HEK293 (cell line): ENCODE measurements around the gene CRABP2.

Experiments
- CTCF ChIA-PET: fragments of 350-600 bp; formaldehyde crosslinking; extraction: SDS; loops from one replicate; lab custom pipeline; 2021; ENCODE audit warnings: antibody characterized with exemption; lab: Yijun Ruan, JAX
- POLR2A ChIA-PET: fragments of 300-600 bp; formaldehyde crosslinking; extraction: SDS; loops from one replicate; lab custom pipeline; 2020; ENCODE audit warnings: antibody characterized with exemption, inconsistent platforms; lab: Yijun Ruan, JAX
- H3K27ac ChIP-seq: fragments of 200-500 bp; sonication (Bioruptor generic); 2 replicates; pipeline ENCODE4 v1.5.1; 2014; ENCODE audit warnings: low read depth, low read length, control low read depth, inconsistent platforms; ENCODE audit errors: extremely low read depth
- H3K36me3 ChIP-seq, 2 experiments: fragments of 200-500 bp in 1 of 2; sonication (Bioruptor generic) in 1 of 2; 1 replicate in 1 of 2; 2 replicates in 1 of 2; pipeline ENCODE4 v1.5.1; 2014 to 2017; ENCODE audit warnings: inconsistent platforms in 2 of 2, low read length in 2 of 2; ENCODE audit not compliant: control insufficient read depth in 2 of 2, insufficient read depth in 1 of 2
- H3K4me1 ChIP-seq: fragments of 200-500 bp; sonication (Bioruptor generic); 2 replicates; pipeline ENCODE4 v1.5.1; 2014; ENCODE audit warnings: mild to moderate bottlenecking, low read length, inconsistent platforms; ENCODE audit not compliant: control insufficient read depth, insufficient read depth
- H3K4me3 ChIP-seq: 2 replicates; pipeline ENCODE4 v1.5.1; 2011; ENCODE audit warnings: low read depth, mild to moderate bottlenecking, control low read depth, low read length, moderate library complexity
- H3K9me3 ChIP-seq: fragments of 200-500 bp; sonication (Bioruptor generic); 2 replicates; pipeline ENCODE4 v1.5.1; 2014; ENCODE audit warnings: low read depth, low read length, inconsistent platforms; ENCODE audit not compliant: control insufficient read depth, insufficient read depth
- BCL11A ChIP-seq: fragments of 450-650 bp; formaldehyde crosslinking; IDR thresholded peaks from 2 replicates; pipeline ENCODE4 v1.5.1; 2016; ENCODE audit warnings: low read depth, missing biosample characterization, missing genetic modification characterization
- GLIS2 ChIP-seq: fragments of 450-650 bp; formaldehyde crosslinking; IDR thresholded peaks from 2 replicates; pipeline ENCODE4 v1.5.1; 2016; ENCODE audit warnings: missing biosample characterization, missing genetic modification characterization
- OVOL3 ChIP-seq: fragments of 450-650 bp; formaldehyde crosslinking; IDR thresholded peaks from 2 replicates; pipeline ENCODE4 v1.5.1; 2016; ENCODE audit warnings: missing biosample characterization, missing genetic modification characterization
- ZNF157 ChIP-seq: fragments of 450-650 bp; formaldehyde crosslinking; IDR thresholded peaks from 2 replicates; pipeline ENCODE4 v1.5.1; 2016; ENCODE audit warnings: missing biosample characterization, missing genetic modification characterization
- ZNF274 ChIP-seq, 2 experiments: fragments of 200-500 bp in 1 of 2; fragments of 450-650 bp in 1 of 2; sonication (Bioruptor generic) in 1 of 2; formaldehyde crosslinking in 1 of 2; IDR thresholded peaks; 2 replicates each; pipeline versions ENCODE4 v1.5.1 to v1.6.1; 2014 to 2016; ENCODE audit warnings: borderline replicate concordance in 1 of 2, inconsistent platforms in 1 of 2, low read length in 1 of 2, missing biosample characterization in 1 of 2, missing genetic modification characterization in 1 of 2
- ZNF366 ChIP-seq: fragments of 450-650 bp; formaldehyde crosslinking; conservative IDR thresholded peaks from 2 replicates; pipeline ENCODE4 v1.5.1; 2016; ENCODE audit warnings: missing biosample characterization, missing genetic modification characterization
- ZNF549 ChIP-seq: fragments of 450-650 bp; IDR thresholded peaks from 2 replicates; pipeline ENCODE4 v1.5.1; 2018; ENCODE audit warnings: missing biosample characterization, missing genetic modification characterization, mild to moderate bottlenecking, inconsistent platforms, moderate library complexity
- ZNF555 ChIP-seq: fragments of 450-650 bp; formaldehyde crosslinking; conservative IDR thresholded peaks from 2 replicates; pipeline ENCODE4 v1.5.1; 2017; ENCODE audit warnings: missing biosample characterization, mild to moderate bottlenecking, missing genetic modification characterization, inconsistent platforms
- ZNF629 ChIP-seq: fragments of 450-650 bp; formaldehyde crosslinking; IDR thresholded peaks from 2 replicates; pipeline ENCODE4 v1.5.1; 2017; ENCODE audit warnings: missing biosample characterization, missing genetic modification characterization
- ZNF660 ChIP-seq: fragments of 450-650 bp; IDR thresholded peaks from 2 replicates; pipeline ENCODE4 v1.5.1; 2018; ENCODE audit warnings: missing biosample characterization, mild to moderate bottlenecking, missing genetic modification characterization
- ZNF664 ChIP-seq: fragments of 450-650 bp; formaldehyde crosslinking; IDR thresholded peaks from 2 replicates; pipeline ENCODE4 v1.5.1; 2016; ENCODE audit warnings: missing biosample characterization, missing genetic modification characterization
- ZNF670 ChIP-seq: fragments of 450-650 bp; formaldehyde crosslinking; IDR thresholded peaks from 2 replicates; pipeline ENCODE4 v1.5.1; 2016; ENCODE audit warnings: missing biosample characterization, missing genetic modification characterization, low read depth
- TF ChIP-seq, protein P1 (sequence below): fragments of 450-650 bp; formaldehyde crosslinking; IDR thresholded peaks from 2 replicates; pipeline ENCODE4 v1.5.1; 2016; ENCODE audit warnings: missing biosample characterization, missing genetic modification characterization, low read depth
- TF ChIP-seq, protein P2 (sequence below): fragments of 450-650 bp; formaldehyde crosslinking; optimal IDR thresholded peaks from 2 replicates; pipeline ENCODE3; 2016; ENCODE audit warnings: missing biosample characterization, mild to moderate bottlenecking, missing genetic modification characterization
- TF ChIP-seq, protein P3 (sequence below): fragments of 450-650 bp; formaldehyde crosslinking; IDR thresholded peaks from 2 replicates; pipeline ENCODE4 v1.5.1; 2016; ENCODE audit warnings: missing biosample characterization, missing genetic modification characterization
- TF ChIP-seq, protein P4 (sequence below): fragments of 450-650 bp; formaldehyde crosslinking; IDR thresholded peaks from 2 replicates; pipeline ENCODE4 v1.5.1; 2016; ENCODE audit warnings: missing biosample characterization, missing genetic modification characterization
- TF ChIP-seq, protein P5 (sequence below): fragments of 450-650 bp; formaldehyde crosslinking; IDR thresholded peaks from 2 replicates; pipeline ENCODE4 v1.5.1; 2016; ENCODE audit warnings: missing biosample characterization, missing genetic modification characterization

Gene CRABP2

DNA sequence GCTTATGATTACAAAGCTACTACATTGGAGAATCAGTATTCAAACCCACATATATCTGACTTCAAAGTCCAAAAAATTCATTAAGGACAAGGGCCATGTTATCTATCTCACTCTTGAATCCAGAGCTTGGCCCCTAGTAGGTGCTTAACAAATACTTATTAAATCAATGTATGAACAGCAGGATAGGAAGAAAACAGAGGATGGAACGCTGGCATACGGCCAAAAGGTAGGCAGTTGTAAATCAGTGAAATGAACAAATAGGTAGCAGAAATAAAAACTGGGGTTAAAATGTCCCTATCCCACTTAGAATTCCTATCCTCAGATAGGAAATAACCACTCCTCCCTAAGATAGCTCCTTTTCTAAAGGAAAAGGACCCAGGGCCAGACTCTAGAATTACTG, 33.5 kb upstream of the CRABP2 start:
- Histone ChIP-seq H3K36me3 (peaks cover 4 to 66% of the 10 kb centered on the region in 2 experiments; a peak in 2 of 3 replicates), H3K27ac (no peak overlapping the region), H3K4me1 (no peaks in the 10 kb centered on the region), H3K4me3 (no peak overlapping the region), H3K9me3 (no peaks in the 10 kb centered on the region)
- ChIA-PET CTCF (interaction anchor here (1.0 to 3.5 kb wide), 3 partner anchors 11 to 150 kb away, joined by 3 to 28 read pairs (median 5); partner anchors contain the start of genes ISG20L2 and METTL25B), POLR2A (interaction anchor here (0.9 to 3.1 kb wide), 3 partner anchors 10 to 28 kb away, joined by 3 to 63 read pairs (median 4); partner anchors contain the start of genes HDGF, ISG20L2, METTL25B and PRCC)
- TF ChIP-seq, protein P1, sequence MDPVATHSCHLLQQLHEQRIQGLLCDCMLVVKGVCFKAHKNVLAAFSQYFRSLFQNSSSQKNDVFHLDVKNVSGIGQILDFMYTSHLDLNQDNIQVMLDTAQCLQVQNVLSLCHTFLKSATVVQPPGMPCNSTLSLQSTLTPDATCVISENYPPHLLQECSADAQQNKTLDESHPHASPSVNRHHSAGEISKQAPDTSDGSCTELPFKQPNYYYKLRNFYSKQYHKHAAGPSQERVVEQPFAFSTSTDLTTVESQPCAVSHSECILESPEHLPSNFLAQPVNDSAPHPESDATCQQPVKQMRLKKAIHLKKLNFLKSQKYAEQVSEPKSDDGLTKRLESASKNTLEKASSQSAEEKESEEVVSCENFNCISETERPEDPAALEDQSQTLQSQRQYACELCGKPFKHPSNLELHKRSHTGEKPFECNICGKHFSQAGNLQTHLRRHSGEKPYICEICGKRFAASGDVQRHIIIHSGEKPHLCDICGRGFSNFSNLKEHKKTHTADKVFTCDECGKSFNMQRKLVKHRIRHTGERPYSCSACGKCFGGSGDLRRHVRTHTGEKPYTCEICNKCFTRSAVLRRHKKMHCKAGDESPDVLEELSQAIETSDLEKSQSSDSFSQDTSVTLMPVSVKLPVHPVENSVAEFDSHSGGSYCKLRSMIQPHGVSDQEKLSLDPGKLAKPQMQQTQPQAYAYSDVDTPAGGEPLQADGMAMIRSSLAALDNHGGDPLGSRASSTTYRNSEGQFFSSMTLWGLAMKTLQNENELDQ (tag by site-specific recombination), result no peak
- TF ChIP-seq ZNF670 (tag by site-specific recombination), result no peak
- TF ChIP-seq, protein P2, sequence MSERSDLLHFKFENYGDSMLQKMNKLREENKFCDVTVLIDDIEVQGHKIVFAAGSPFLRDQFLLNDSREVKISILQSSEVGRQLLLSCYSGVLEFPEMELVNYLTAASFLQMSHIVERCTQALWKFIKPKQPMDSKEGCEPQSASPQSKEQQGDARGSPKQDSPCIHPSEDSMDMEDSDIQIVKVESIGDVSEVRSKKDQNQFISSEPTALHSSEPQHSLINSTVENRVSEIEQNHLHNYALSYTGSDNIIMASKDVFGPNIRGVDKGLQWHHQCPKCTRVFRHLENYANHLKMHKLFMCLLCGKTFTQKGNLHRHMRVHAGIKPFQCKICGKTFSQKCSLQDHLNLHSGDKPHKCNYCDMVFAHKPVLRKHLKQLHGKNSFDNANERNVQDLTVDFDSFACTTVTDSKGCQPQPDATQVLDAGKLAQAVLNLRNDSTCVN (tag by site-specific recombination), result no peak
- peak; percentile 14; the same call in 1 of the 2 replicates for TF ChIP-seq ZNF664
- no peak for TF ChIP-seq ZNF555 (tag by site-specific recombination)

DNA sequence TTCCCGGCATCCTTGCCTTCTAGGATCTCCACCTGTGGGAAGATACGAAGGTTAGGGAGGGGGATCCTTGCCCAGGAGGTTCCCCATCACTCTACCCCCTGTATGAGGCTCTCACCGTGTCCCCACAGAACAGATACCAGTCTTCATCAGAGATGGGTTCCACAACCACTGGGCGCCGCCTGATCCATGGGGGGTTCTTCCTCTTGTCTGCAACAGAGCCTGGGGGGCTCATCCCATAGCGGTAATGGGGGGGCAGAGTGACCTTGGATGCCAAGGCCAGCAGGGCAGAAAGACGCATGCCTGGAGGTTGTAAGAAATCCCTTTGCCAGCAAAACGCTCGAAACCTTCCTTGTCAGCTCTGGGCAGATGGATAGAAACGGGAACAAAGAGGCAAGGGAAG, 33.0 kb upstream of the CRABP2 start:
- TF ChIP-seq ZNF366 (tag by site-specific recombination) (no peak), BCL11A (no peak), ZNF629 (tag by site-specific recombination) (no peak), OVOL3 (tag by site-specific recombination) (no peak), GLIS2 (tag by site-specific recombination) (no peak), ZNF549 (no peak), ZNF157 (tag by site-specific recombination) (no peak), ZNF274 (IDR thresholded peaks at IDR 0.05; ENCODE audit: low read length) (no peak), ZNF274 (tag by site-specific recombination; IDR thresholded peaks at IDR 0.05; ENCODE audit: borderline replicate concordance) (no peak), ZNF660 (tag by site-specific recombination) (no peak)
- TF ChIP-seq, protein P3, sequence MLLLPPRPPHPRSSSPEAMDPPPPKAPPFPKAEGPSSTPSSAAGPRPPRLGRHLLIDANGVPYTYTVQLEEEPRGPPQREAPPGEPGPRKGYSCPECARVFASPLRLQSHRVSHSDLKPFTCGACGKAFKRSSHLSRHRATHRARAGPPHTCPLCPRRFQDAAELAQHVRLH (tag by site-specific recombination), result no peak
- TF ChIP-seq, protein P4, sequence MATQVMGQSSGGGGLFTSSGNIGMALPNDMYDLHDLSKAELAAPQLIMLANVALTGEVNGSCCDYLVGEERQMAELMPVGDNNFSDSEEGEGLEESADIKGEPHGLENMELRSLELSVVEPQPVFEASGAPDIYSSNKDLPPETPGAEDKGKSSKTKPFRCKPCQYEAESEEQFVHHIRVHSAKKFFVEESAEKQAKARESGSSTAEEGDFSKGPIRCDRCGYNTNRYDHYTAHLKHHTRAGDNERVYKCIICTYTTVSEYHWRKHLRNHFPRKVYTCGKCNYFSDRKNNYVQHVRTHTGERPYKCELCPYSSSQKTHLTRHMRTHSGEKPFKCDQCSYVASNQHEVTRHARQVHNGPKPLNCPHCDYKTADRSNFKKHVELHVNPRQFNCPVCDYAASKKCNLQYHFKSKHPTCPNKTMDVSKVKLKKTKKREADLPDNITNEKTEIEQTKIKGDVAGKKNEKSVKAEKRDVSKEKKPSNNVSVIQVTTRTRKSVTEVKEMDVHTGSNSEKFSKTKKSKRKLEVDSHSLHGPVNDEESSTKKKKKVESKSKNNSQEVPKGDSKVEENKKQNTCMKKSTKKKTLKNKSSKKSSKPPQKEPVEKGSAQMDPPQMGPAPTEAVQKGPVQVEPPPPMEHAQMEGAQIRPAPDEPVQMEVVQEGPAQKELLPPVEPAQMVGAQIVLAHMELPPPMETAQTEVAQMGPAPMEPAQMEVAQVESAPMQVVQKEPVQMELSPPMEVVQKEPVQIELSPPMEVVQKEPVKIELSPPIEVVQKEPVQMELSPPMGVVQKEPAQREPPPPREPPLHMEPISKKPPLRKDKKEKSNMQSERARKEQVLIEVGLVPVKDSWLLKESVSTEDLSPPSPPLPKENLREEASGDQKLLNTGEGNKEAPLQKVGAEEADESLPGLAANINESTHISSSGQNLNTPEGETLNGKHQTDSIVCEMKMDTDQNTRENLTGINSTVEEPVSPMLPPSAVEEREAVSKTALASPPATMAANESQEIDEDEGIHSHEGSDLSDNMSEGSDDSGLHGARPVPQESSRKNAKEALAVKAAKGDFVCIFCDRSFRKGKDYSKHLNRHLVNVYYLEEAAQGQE (tag by site-specific recombination), result no peak
- TF ChIP-seq, protein P2 (tag by site-specific recombination), result no peak
- TF ChIP-seq, protein P5, sequence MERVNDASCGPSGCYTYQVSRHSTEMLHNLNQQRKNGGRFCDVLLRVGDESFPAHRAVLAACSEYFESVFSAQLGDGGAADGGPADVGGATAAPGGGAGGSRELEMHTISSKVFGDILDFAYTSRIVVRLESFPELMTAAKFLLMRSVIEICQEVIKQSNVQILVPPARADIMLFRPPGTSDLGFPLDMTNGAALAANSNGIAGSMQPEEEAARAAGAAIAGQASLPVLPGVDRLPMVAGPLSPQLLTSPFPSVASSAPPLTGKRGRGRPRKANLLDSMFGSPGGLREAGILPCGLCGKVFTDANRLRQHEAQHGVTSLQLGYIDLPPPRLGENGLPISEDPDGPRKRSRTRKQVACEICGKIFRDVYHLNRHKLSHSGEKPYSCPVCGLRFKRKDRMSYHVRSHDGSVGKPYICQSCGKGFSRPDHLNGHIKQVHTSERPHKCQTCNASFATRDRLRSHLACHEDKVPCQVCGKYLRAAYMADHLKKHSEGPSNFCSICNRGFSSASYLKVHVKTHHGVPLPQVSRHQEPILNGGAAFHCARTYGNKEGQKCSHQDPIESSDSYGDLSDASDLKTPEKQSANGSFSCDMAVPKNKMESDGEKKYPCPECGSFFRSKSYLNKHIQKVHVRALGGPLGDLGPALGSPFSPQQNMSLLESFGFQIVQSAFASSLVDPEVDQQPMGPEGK (tag by site-specific recombination), result no peak
- Histone ChIP-seq H3K9me3 (no peaks in the 10 kb centered on the region), H3K4me1 (no peaks in the 10 kb centered on the region), H3K4me3 (no peak overlapping the region), H3K36me3 (peaks cover 4 to 66% of the 10 kb centered on the region in 2 experiments; a peak in 2 of 3 replicates), H3K27ac (no peak overlapping the region)
- ChIA-PET CTCF (interaction anchor here (1.0 to 3.5 kb wide), 3 partner anchors 11 to 151 kb away, joined by 3 to 28 read pairs (median 5); partner anchors contain the start of genes ISG20L2 and METTL25B), POLR2A (interaction anchor here (1.2 to 3.1 kb wide), 2 partner anchors 14 to 29 kb away, joined by 3 to 63 read pairs; partner anchors contain the start of genes HDGF and PRCC)
